GM12891 (cell line): Measurements from ENCODE around the gene FAM78B.

ENCODE experiments used
- PAX5 ChIP-seq: IDR thresholded peaks from 2 replicates; pipeline ENCODE4 v1.6.1; 2011; ENCODE audit warnings: low read length, moderate library complexity, mild to moderate bottlenecking; ENCODE audit not compliant: insufficient read depth, severe bottlenecking
- POLR2A ChIP-seq: IDR thresholded peaks from 2 replicates; pipeline ENCODE4 v1.6.1; 2011; ENCODE audit warnings: low read depth, low read length, control low read depth
- POLR2AphosphoS5 ChIP-seq: IDR thresholded peaks from 2 replicates; pipeline ENCODE4 v1.6.1; 2011; ENCODE audit warnings: low read depth, low read length, control low read depth
- SPI1 ChIP-seq: IDR thresholded peaks from 2 replicates; pipeline ENCODE4 v1.6.1; 2011; ENCODE audit warnings: low read depth, low read length, control low read depth
- TAF1 ChIP-seq: IDR thresholded peaks from 2 replicates; pipeline ENCODE4 v1.6.1; 2011; ENCODE audit warnings: low read depth, low read length, control low read depth

DNA sequence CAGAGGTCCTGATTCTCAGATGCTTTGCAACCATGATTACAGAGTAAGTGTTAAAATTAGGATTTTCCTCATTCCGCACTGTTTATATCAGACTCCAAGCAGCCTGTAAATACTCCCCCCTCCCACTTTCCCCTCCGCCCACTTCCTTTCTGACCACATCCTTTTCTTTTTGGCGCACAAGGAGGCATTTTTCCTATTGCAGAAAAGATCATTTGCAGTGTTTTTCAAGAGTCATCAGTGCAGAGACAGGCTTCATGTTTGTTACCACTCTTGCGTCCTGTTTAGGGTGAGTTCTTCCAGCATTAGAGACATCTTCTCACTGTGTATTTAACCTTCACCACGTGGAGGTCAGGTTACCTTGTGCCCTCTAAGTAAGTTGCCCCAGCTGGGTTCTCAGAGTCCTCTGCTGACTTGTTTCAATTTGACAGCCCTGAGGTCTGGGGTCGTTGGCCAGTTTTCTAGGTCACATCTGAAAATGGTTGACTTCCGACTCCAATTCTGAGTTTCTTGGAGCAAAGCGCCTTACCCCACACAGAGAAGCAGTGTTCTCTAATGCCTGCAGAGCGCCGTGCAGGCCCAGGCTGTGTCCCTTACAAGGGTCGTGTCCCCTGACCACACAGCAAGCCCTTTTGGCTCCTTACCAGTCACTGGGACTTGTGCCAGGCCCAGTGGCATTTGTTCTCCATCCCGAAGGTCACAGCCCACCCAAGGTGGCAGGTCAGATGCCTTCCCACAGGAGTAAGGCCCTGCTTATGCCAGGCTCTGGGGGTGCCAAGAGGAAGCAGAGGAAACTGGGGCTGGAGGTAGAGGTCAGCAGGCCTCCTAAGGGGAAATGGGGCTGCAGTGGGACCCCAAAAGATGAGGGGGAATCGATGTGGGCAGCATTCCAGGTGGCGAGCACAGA lies 85.6 kb downstream of the FAM78B start:
- no peak for TF ChIP-seq POLR2AphosphoS5
- TF ChIP-seq POLR2A, result no peak
- TF ChIP-seq TAF1, result no peak
- no peak for TF ChIP-seq SPI1
- TF ChIP-seq PAX5, result no peak
